Liver (tissue), 3 donors: ENCODE data around the gene RBM20.

Experiments
- CTCF ChIP-seq: fragments of 150-350 bp; IDR thresholded peaks from 2 replicates; pipeline ENCODE4 v1.5.1; 2017; ENCODE audit warnings: improper control_type of control experiment, low read depth, low read length; ENCODE audit not compliant: missing input control
- HNF4A ChIP-seq, 2 donors: conservative IDR thresholded peaks; 2 replicates each; pipeline ENCODE4 v1.6.1; 2016; ENCODE audit warnings: antibody characterized with exemption in 2 of 2, mild to moderate bottlenecking in 2 of 2
- HNF4G ChIP-seq: IDR thresholded peaks from 2 replicates; pipeline ENCODE4 v1.6.1; 2016; ENCODE audit warnings: antibody characterized with exemption
- JUND ChIP-seq, 2 donors: IDR thresholded peaks; 2 replicates each; pipeline ENCODE4 v1.6.1; 2016; ENCODE audit warnings: antibody characterized with exemption in 2 of 2
- MAX ChIP-seq: IDR thresholded peaks from 2 replicates; pipeline ENCODE4 v1.6.1; 2016; ENCODE audit warnings: antibody characterized with exemption
- RAD21 ChIP-seq, 2 donors: IDR thresholded peaks; 2 replicates each; pipeline ENCODE4 v1.6.1; 2016; ENCODE audit warnings: antibody characterized with exemption in 2 of 2, mild to moderate bottlenecking in 2 of 2
- REST ChIP-seq: IDR thresholded peaks from 2 replicates; pipeline ENCODE4 v1.6.1; 2016; ENCODE audit warnings: antibody characterized with exemption, mild to moderate bottlenecking
- RXRA ChIP-seq, 2 donors: IDR thresholded peaks; 2 replicates each; pipeline ENCODE4 v1.6.1; 2017 to 2018; ENCODE audit warnings: antibody characterized with exemption in 2 of 2, mild to moderate bottlenecking in 1 of 2
- YY1 ChIP-seq: IDR thresholded peaks from 2 replicates; pipeline ENCODE4 v1.6.1; 2016; ENCODE audit warnings: antibody characterized with exemption, mild to moderate bottlenecking
- donor health status: healthy.
- donor health status: healthy.

- TF ChIP-seq CTCF (no peak), JUND (IDR thresholded peaks at IDR 0.05) (no peak), MAX (no peak), REST (no peak), RAD21 (IDR thresholded peaks at IDR 0.05) (no peak), RXRA (IDR thresholded peaks at IDR 0.05) (no peak), YY1 (no peak), HNF4G (no peak), HNF4A (conservative IDR thresholded peaks at IDR 0.05) (no peak)
These were observed 104.8 kb downstream of the RBM20 start for GRCh38 chr10:110748970-110749369.
